ENCODE data around the gene TGM1.

TGM1 gene

GRCh38 chr14:24262821-24263733 is at the start of gene TGM1:
TGM1 (minus strand) TSS chr14:24263177; CDS start chr14:24262352, 825 bp downstream.
- no peak for TF ChIP-seq CTCF (IDR thresholded peaks at IDR 0.05; ENCODE audit: extremely low read depth, missing control alignments)

GRCh38 chr14:24311837-24312615 is 49.0 kb upstream of the TGM1 start:
- no peak for TF ChIP-seq CTCF (IDR thresholded peaks at IDR 0.05; ENCODE audit: extremely low read depth, missing control alignments)
- DNase-seq (ENCODE audit: low spot score): no peak

More at GRCh38 chr14:24262821-24263733, at the start of gene TGM1:
- no peak for DNase-seq (ENCODE audit: low spot score)

- TF ChIP-seq CTCF (IDR thresholded peaks at IDR 0.05; ENCODE audit: extremely low read depth, missing control alignments): peak; percentile 44
- peak; percentile 85 for DNase-seq (ENCODE audit: low spot score)
Measured at GRCh38 chr14:24310646-24311604, 47.9 kb upstream of the TGM1 start, which contains the start of gene LTB4R. LTB4R (plus strand) TSS chr14:24311502; CDS start chr14:24315652, 4,150 bp downstream.

- TF ChIP-seq CTCF (IDR thresholded peaks at IDR 0.05; ENCODE audit: extremely low read depth, missing control alignments): no peak
- DNase-seq (ENCODE audit: low spot score): no peak
Measured at GRCh38 chr14:24310265-24310645, 47.3 kb upstream of the TGM1 start.

- no peak for TF ChIP-seq CTCF (IDR thresholded peaks at IDR 0.05; ENCODE audit: extremely low read depth, missing control alignments)
- DNase-seq (ENCODE audit: low spot score): no peak
Measured at GRCh38 chr14:24309538-24310264, 46.7 kb upstream of the TGM1 start, which contains the start of gene LTB4R2. LTB4R2 (plus strand) TSS chr14:24310140; CDS start chr14:24310665, 525 bp downstream.
